Measurements from ENCODE around the gene KRT32. TPM values are rescaled to one million over a fixed set of nuclear protein-coding genes. Genes with fewer than 3 reads are reported as not detected.

Gene KRT32
- total and polyA plus RNA-seq, 8 donors, result 1.9 TPM; not detected in 7

GRCh38 chr17:41456204-41456603, 11.0 kb downstream of the KRT32 start:
- H3K4me3 ChIP-seq, result no peak overlapping the region
- H3K27ac ChIP-seq, result no peak overlapping the region
- TF ChIP-seq CTCF (IDR thresholded peaks at IDR 0.05), result no peak
- TF ChIP-seq POLR2A (IDR thresholded peaks at IDR 0.05), result no peak
- WGBS, 5 donors, result 77 to 88% (median 85%) methylated on average over 3 of the region's 3 CpGs
- peaks cover 0 to 6% (median 0%) of the 10 kb centered on the region in 3 donors for H3K27me3 ChIP-seq
- DNase-seq, result no peak
- intact Hi-C loops (cut with DNase I; ENCODE audit: low total_unique reads), result no loop called here
- H3K36me3 ChIP-seq, result no peaks in the 10 kb centered on the region
- H3K4me1 ChIP-seq, result no peaks in the 10 kb centered on the region
- H3K9me3 ChIP-seq, result no peaks in the 10 kb centered on the region

- no peak overlapping the region for H3K4me3 ChIP-seq
- WGBS, 5 donors, result 80 to 100% (median 93%) methylated on average over 1 of the region's 1 CpG
- H3K27ac ChIP-seq, result no peak overlapping the region
- intact Hi-C loops (cut with DNase I; ENCODE audit: low total_unique reads), result no loop called here
- TF ChIP-seq POLR2AphosphoS5 (IDR thresholded peaks at IDR 0.05), result no peak
- TF ChIP-seq CTCF (IDR thresholded peaks at IDR 0.05), result no peak
- DNase-seq, result no peak
- H3K9me3 ChIP-seq, result no peaks in the 10 kb centered on the region
- no peaks in the 10 kb centered on the region for H3K4me1 ChIP-seq
- no peaks in the 10 kb centered on the region for H3K36me3 ChIP-seq
- peaks cover 0 to 6% (median 0%) of the 10 kb centered on the region in 3 donors for H3K27me3 ChIP-seq
Measured at GRCh38 chr17:41455236-41455635, 11.9 kb downstream of the KRT32 start.

GRCh38 chr17:41453066-41453465, 14.1 kb downstream of the KRT32 start:
- DNase-seq, result no peak

GRCh38 chr17:41452281-41452680, 14.9 kb downstream of the KRT32 start:
- Histone ChIP-seq H3K4me1 (no peaks in the 10 kb centered on the region), H3K27me3 (peaks cover 0 to 6% (median 0%) of the 10 kb centered on the region in 3 donors), H3K4me3 (no peak overlapping the region), H3K9me3 (no peaks in the 10 kb centered on the region), H3K27ac (no peak overlapping the region), H3K36me3 (no peaks in the 10 kb centered on the region)
- DNase-seq, result no peak
- intact Hi-C loops (cut with DNase I; ENCODE audit: low total_unique reads), result no loop called here
- WGBS, 5 donors, result 46 to 65% (median 55%) methylated on average over 4 of the region's 4 CpGs
- TF ChIP-seq EP300 (IDR thresholded peaks at IDR 0.05), result no peak
- no peak for TF ChIP-seq CTCF (IDR thresholded peaks at IDR 0.05)
- TF ChIP-seq POLR2AphosphoS5 (IDR thresholded peaks at IDR 0.05), result no peak
- no peak for TF ChIP-seq POLR2A (IDR thresholded peaks at IDR 0.05)

More at GRCh38 chr17:41453066-41453465, 14.1 kb downstream of the KRT32 start:
- Histone ChIP-seq H3K36me3 (no peaks in the 10 kb centered on the region), H3K4me1 (no peaks in the 10 kb centered on the region), H3K4me3 (no peak overlapping the region), H3K9me3 (no peaks in the 10 kb centered on the region), H3K27me3 (peaks cover 0 to 6% (median 0%) of the 10 kb centered on the region in 3 donors), H3K27ac (no peak overlapping the region)
- intact Hi-C loops (cut with DNase I; ENCODE audit: low total_unique reads), result no loop called here
- no peak for TF ChIP-seq POLR2A (IDR thresholded peaks at IDR 0.05)
- TF ChIP-seq EP300 (IDR thresholded peaks at IDR 0.05), result no peak
- no peak for TF ChIP-seq POLR2AphosphoS5 (IDR thresholded peaks at IDR 0.05)
- no peak for TF ChIP-seq CTCF (IDR thresholded peaks at IDR 0.05)
- WGBS, 5 donors, result 78 to 93% (median 91%) methylated on average over 3 of the region's 3 CpGs
